SK-N-SH treated with all-trans-retinoic acid at 6 μM for 48 hours (cell line): ENCODE results near the gene ADCY1.

ENCODE experiments used
- ATAC-seq: fragments of 200-7000 bp; cut with Tn5 transposase; 3 replicates; pipeline ENCODE4 v1.9.1; 2020; ENCODE audit warnings: mild to moderate bottlenecking, moderate library complexity
- ARNTL ChIP-seq: fragments of 450-650 bp; formaldehyde crosslinking; IDR thresholded peaks from 2 replicates; pipeline ENCODE4 v1.5.0; 2020; ENCODE audit warnings: low read depth, mild to moderate bottlenecking, moderate library complexity, borderline replicate concordance
- BACH2 ChIP-seq: fragments of 250-450 bp; sonication (Bioruptor Pico); IDR thresholded peaks from 2 replicates; pipeline ENCODE4 v1.9.0; 2021; ENCODE audit warnings: mild to moderate bottlenecking, borderline replicate concordance
- CSDC2 ChIP-seq: fragments of 250-450 bp; sonication (Bioruptor Pico); IDR thresholded peaks from 2 replicates; pipeline ENCODE4 v1.5.0; 2020; ENCODE audit warnings: mild to moderate bottlenecking, moderate library complexity
- ESRRG ChIP-seq: fragments of 250-450 bp; sonication (Bioruptor Pico); IDR thresholded peaks from 2 replicates; pipeline ENCODE4 v1.6.1; 2021; ENCODE audit warnings: mild to moderate bottlenecking
- GLIS3 ChIP-seq: fragments of 250-450 bp; sonication (Bioruptor Pico); IDR thresholded peaks from 2 replicates; pipeline ENCODE4 v1.5.0; 2020; ENCODE audit warnings: mild to moderate bottlenecking, moderate library complexity
- OSR1 ChIP-seq: fragments of 250-450 bp; sonication (Bioruptor Pico); IDR thresholded peaks from 2 replicates; pipeline ENCODE4 v1.8.0; 2022; ENCODE audit warnings: moderate library complexity, mild to moderate bottlenecking, inconsistent platforms
- PPARA ChIP-seq: fragments of 250-450 bp; sonication (Bioruptor Pico); IDR thresholded peaks from 2 replicates; pipeline ENCODE4 v1.5.0; 2020; ENCODE audit warnings: mild to moderate bottlenecking, borderline replicate concordance
- RARB ChIP-seq: fragments of 250-450 bp; sonication (Bioruptor Pico); IDR thresholded peaks from 2 replicates; pipeline ENCODE4 v1.8.0; 2021; ENCODE audit warnings: mild to moderate bottlenecking, moderate library complexity
- SNAI2 ChIP-seq: fragments of 250-450 bp; sonication (Bioruptor Pico); IDR thresholded peaks from 2 replicates; pipeline ENCODE4 v1.5.0; 2020; ENCODE audit warnings: mild to moderate bottlenecking, moderate library complexity
- TCF4 ChIP-seq: fragments of 250-450 bp; sonication (Bioruptor Pico); IDR thresholded peaks from 2 replicates; pipeline ENCODE4 v1.8.0; 2021; ENCODE audit warnings: mild to moderate bottlenecking, moderate library complexity, borderline replicate concordance
- TOX ChIP-seq: fragments of 250-450 bp; sonication (Bioruptor Pico); IDR thresholded peaks from 2 replicates; pipeline ENCODE4 v1.8.0; 2021; ENCODE audit warnings: mild to moderate bottlenecking, moderate library complexity, borderline replicate concordance
- ZC3H10 ChIP-seq: fragments of 250-450 bp; sonication (Bioruptor Pico); IDR thresholded peaks from 2 replicates; pipeline ENCODE4 v1.5.1; 2021; ENCODE audit warnings: mild to moderate bottlenecking, moderate library complexity
- ZFP3 ChIP-seq: fragments of 250-450 bp; sonication (Bioruptor Pico); IDR thresholded peaks from 2 replicates; pipeline ENCODE4 v1.5.0; 2020; ENCODE audit warnings: mild to moderate bottlenecking, moderate library complexity
- ZFP30 ChIP-seq: fragments of 450-650 bp; formaldehyde crosslinking; IDR thresholded peaks from 2 replicates; pipeline ENCODE4 v1.5.0; 2022; ENCODE audit warnings: mild to moderate bottlenecking, moderate library complexity
- ZNF565 ChIP-seq: fragments of 450-650 bp; formaldehyde crosslinking; conservative IDR thresholded peaks from 2 replicates; pipeline ENCODE4 v1.5.0; 2020; ENCODE audit warnings: low read depth, mild to moderate bottlenecking, moderate library complexity
- ZNF70 ChIP-seq: fragments of 450-650 bp; formaldehyde crosslinking; IDR thresholded peaks from 2 replicates; pipeline ENCODE4 v1.5.0; 2020; ENCODE audit warnings: mild to moderate bottlenecking, moderate library complexity
- ZNF8 ChIP-seq: fragments of 450-650 bp; formaldehyde crosslinking; IDR thresholded peaks from 2 replicates; pipeline ENCODE4 v1.5.0; 2020; ENCODE audit warnings: mild to moderate bottlenecking, moderate library complexity
- TF ChIP-seq, protein P1 (sequence below): fragments of 250-450 bp; sonication (Bioruptor Pico); IDR thresholded peaks from 2 replicates; pipeline ENCODE4 v1.8.0; 2021; ENCODE audit warnings: low read depth, mild to moderate bottlenecking, moderate library complexity, borderline replicate concordance
- TF ChIP-seq, protein P2 (sequence below): fragments of 250-450 bp; sonication (Bioruptor Pico); IDR thresholded peaks from 2 replicates; pipeline ENCODE4 v1.5.1; 2020; ENCODE audit warnings: low read depth, mild to moderate bottlenecking, moderate library complexity
- TF ChIP-seq, protein P3 (sequence below): fragments of 250-450 bp; sonication (Bioruptor Pico); IDR thresholded peaks from 2 replicates; pipeline ENCODE4 v1.8.0; 2020; ENCODE audit warnings: mild to moderate bottlenecking, moderate library complexity, borderline replicate concordance
- TF ChIP-seq, protein P4 (sequence below): fragments of 250-450 bp; sonication (Bioruptor Pico); IDR thresholded peaks from 2 replicates; pipeline ENCODE4 v1.5.1; 2021; ENCODE audit warnings: mild to moderate bottlenecking, moderate library complexity
- TF ChIP-seq, protein P5 (sequence below): fragments of 250-450 bp; sonication (Bioruptor Pico); IDR thresholded peaks from 2 replicates; pipeline ENCODE4 v1.5.0; 2020; ENCODE audit warnings: mild to moderate bottlenecking, moderate library complexity

ADCY1 gene

DNA sequence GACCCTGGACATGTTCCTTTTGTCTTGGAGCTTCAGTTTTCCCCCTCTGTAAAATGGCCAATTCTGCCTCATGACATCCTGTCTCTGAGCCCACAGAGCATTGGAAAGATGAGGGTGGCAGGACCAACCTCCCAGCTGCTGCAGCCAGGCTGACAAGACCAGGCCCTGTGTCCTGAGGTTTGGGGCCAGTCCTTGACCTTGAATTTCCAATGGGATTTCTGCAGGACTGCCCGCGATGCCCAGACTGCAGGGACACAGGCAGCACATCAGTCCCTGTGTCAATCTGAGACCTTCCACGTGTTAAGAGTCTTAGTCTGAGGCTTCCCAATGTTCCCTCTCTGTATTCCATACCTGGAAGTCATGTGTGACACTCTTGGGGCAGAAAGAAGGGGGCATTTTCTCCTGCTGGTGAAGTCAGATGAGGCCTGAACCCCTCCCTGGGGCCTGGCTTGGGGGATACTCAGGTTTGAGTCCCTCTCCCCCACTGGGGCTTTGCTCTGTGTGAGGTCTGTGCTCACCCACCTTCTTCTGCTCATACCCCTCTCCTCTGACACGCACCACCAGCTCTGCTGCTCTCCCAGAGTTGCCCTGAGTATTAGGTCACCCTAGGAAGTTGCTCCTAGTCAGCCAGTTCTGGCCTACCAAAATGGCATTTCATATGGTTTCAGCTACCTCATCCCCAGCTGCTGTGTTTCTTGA lies 79.2 kb downstream of the ADCY1 start:
- ATAC-seq = no peak
- TF ChIP-seq OSR1 (CRISPR knock-in tag) (no peak), TOX (no peak), BACH2 (no peak), GLIS3 (CRISPR knock-in tag) (no peak), CSDC2 (CRISPR knock-in tag) (no peak), ZFP3 (no peak)
- TF ChIP-seq, protein P1, sequence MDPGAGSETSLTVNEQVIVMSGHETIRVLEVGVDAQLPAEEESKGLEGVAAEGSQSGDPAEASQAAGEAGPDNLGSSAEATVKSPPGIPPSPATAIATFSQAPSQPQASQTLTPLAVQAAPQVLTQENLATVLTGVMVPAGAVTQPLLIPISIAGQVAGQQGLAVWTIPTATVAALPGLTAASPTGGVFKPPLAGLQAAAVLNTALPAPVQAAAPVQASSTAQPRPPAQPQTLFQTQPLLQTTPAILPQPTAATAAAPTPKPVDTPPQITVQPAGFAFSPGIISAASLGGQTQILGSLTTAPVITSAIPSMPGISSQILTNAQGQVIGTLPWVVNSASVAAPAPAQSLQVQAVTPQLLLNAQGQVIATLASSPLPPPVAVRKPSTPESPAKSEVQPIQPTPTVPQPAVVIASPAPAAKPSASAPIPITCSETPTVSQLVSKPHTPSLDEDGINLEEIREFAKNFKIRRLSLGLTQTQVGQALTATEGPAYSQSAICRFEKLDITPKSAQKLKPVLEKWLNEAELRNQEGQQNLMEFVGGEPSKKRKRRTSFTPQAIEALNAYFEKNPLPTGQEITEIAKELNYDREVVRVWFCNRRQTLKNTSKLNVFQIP (CRISPR knock-in tag) = no peak

DNA sequence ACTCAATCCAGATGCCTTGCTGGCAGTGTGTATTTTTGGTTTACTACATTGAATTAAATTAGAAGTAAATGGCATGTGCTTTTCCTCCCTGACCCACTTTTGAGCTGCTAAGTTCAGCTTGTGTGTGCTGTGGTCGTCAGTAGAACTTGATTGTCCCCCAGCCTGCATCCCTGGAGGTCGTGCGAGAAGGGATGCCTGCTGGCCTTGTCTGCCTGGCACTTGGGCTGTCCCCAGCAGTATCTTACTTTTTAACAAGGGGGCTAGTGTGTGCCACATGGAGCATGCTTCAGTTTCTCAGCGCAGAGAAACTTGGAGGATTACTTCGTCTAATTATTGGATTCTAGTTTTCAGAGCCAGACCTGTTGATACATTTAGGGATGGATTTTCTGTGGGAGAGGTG lies 80.2 kb downstream of the ADCY1 start:
- TF ChIP-seq, protein P2, sequence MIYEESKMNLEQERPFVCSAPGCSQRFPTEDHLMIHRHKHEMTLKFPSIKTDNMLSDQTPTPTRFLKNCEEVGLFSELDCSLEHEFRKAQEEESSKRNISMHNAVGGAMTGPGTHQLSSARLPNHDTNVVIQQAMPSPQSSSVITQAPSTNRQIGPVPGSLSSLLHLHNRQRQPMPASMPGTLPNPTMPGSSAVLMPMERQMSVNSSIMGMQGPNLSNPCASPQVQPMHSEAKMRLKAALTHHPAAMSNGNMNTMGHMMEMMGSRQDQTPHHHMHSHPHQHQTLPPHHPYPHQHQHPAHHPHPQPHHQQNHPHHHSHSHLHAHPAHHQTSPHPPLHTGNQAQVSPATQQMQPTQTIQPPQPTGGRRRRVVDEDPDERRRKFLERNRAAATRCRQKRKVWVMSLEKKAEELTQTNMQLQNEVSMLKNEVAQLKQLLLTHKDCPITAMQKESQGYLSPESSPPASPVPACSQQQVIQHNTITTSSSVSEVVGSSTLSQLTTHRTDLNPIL (CRISPR knock-in tag) = no peak
- TF ChIP-seq TCF4 (CRISPR knock-in tag) (no peak), ZFP30 (CRISPR knock-in tag) (no peak), ZC3H10 (CRISPR knock-in tag) (no peak), ESRRG (CRISPR knock-in tag) (no peak), OSR1 (CRISPR knock-in tag) (no peak), CSDC2 (CRISPR knock-in tag) (no peak), SNAI2 (CRISPR knock-in tag) (no peak), GLIS3 (CRISPR knock-in tag) (no peak), ZNF565 (no peak)
- TF ChIP-seq, protein P3, sequence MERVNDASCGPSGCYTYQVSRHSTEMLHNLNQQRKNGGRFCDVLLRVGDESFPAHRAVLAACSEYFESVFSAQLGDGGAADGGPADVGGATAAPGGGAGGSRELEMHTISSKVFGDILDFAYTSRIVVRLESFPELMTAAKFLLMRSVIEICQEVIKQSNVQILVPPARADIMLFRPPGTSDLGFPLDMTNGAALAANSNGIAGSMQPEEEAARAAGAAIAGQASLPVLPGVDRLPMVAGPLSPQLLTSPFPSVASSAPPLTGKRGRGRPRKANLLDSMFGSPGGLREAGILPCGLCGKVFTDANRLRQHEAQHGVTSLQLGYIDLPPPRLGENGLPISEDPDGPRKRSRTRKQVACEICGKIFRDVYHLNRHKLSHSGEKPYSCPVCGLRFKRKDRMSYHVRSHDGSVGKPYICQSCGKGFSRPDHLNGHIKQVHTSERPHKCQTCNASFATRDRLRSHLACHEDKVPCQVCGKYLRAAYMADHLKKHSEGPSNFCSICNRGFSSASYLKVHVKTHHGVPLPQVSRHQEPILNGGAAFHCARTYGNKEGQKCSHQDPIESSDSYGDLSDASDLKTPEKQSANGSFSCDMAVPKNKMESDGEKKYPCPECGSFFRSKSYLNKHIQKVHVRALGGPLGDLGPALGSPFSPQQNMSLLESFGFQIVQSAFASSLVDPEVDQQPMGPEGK (CRISPR knock-in tag) = no peak
- TF ChIP-seq, protein P4, sequence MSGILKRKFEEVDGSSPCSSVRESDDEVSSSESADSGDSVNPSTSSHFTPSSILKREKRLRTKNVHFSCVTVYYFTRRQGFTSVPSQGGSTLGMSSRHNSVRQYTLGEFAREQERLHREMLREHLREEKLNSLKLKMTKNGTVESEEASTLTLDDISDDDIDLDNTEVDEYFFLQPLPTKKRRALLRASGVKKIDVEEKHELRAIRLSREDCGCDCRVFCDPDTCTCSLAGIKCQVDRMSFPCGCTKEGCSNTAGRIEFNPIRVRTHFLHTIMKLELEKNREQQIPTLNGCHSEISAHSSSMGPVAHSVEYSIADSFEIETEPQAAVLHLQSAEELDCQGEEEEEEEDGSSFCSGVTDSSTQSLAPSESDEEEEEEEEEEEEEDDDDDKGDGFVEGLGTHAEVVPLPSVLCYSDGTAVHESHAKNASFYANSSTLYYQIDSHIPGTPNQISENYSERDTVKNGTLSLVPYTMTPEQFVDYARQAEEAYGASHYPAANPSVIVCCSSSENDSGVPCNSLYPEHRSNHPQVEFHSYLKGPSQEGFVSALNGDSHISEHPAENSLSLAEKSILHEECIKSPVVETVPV (CRISPR knock-in tag) = no peak
- ATAC-seq = no peak

DNA sequence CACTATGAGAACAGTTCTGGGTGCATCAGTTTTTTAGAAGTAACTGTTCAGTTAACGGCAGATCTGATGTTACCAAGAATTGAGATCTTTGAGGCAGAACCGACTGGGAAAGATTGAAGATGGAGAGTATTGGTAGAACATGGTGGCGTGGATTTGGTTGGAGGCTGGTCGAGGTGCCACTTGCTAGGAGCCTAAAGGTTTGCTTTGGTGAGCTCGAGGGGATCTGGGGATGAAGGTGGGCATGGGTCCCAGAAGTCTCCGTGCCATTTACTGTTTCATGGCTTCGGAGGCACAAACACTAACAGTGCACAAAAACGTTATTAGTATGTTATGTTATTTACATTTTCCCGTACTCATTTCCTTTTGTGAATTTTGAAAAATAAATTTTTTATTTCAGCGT lies 81.4 kb downstream of the ADCY1 start:
- no peak for ATAC-seq
- TF ChIP-seq ZNF8 (CRISPR knock-in tag) = no peak
- TF ChIP-seq PPARA (CRISPR knock-in tag) = no peak
- TF ChIP-seq ARNTL (CRISPR knock-in tag) = no peak
- no peak for TF ChIP-seq CSDC2 (CRISPR knock-in tag)
- no peak for TF ChIP-seq RARB (CRISPR knock-in tag)
- no peak for TF ChIP-seq BACH2
- no peak for TF ChIP-seq TCF4 (CRISPR knock-in tag)
- TF ChIP-seq OSR1 (CRISPR knock-in tag) = no peak
- no peak for TF ChIP-seq ZNF70 (CRISPR knock-in tag)
- no peak for TF ChIP-seq SNAI2 (CRISPR knock-in tag)
- TF ChIP-seq, protein P5, sequence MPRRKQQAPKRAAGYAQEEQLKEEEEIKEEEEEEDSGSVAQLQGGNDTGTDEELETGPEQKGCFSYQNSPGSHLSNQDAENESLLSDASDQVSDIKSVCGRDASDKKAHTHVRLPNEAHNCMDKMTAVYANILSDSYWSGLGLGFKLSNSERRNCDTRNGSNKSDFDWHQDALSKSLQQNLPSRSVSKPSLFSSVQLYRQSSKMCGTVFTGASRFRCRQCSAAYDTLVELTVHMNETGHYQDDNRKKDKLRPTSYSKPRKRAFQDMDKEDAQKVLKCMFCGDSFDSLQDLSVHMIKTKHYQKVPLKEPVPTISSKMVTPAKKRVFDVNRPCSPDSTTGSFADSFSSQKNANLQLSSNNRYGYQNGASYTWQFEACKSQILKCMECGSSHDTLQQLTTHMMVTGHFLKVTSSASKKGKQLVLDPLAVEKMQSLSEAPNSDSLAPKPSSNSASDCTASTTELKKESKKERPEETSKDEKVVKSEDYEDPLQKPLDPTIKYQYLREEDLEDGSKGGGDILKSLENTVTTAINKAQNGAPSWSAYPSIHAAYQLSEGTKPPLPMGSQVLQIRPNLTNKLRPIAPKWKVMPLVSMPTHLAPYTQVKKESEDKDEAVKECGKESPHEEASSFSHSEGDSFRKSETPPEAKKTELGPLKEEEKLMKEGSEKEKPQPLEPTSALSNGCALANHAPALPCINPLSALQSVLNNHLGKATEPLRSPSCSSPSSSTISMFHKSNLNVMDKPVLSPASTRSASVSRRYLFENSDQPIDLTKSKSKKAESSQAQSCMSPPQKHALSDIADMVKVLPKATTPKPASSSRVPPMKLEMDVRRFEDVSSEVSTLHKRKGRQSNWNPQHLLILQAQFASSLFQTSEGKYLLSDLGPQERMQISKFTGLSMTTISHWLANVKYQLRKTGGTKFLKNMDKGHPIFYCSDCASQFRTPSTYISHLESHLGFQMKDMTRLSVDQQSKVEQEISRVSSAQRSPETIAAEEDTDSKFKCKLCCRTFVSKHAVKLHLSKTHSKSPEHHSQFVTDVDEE (CRISPR knock-in tag) = no peak
- TF ChIP-seq TOX = no peak
- no peak for TF ChIP-seq ZFP30 (CRISPR knock-in tag)
- TF ChIP-seq, protein P3 (CRISPR knock-in tag) = no peak
- no peak for TF ChIP-seq ZNF565
